Iris pigment epithelial cell (primary cell): Measurements from ENCODE around the gene SLMAP.
A peak's percentile ranks its signal among the peaks of the same experiment; 100 is the strongest.
"Not testable (repeated sequence)": the region's sequence is repeated elsewhere in the genome, so short reads cannot be mapped to it uniquely, and the experiment has no call there.

Experiments used
- DNase-seq: peaks from one replicate; pipeline ENCODE4 v3.0.0-alpha.2; 2011; ENCODE audit warnings: low read depth

SLMAP gene

GRCh38 chr3:57792198-57792597 lies 36.1 kb downstream of the SLMAP start:
- DNase-seq, result no peak

GRCh38 chr3:57793737-57794187 lies 37.7 kb downstream of the SLMAP start:
- peak; percentile 41 for DNase-seq

GRCh38 chr3:57794501-57794900 lies 38.4 kb downstream of the SLMAP start:
- DNase-seq, result no peak

GRCh38 chr3:57794951-57795350 lies 38.8 kb downstream of the SLMAP start:
- DNase-seq, result no peak

- DNase-seq, result no peak
Observed at GRCh38 chr3:57796261-57796660, 40.2 kb downstream of the SLMAP start.

GRCh38 chr3:57797701-57798487 lies 41.8 kb downstream of the SLMAP start:
- no peak for DNase-seq

- DNase-seq, result peak; percentile 86
Observed at GRCh38 chr3:57803647-57804081, 47.6 kb downstream of the SLMAP start.

GRCh38 chr3:57805266-57805665 lies 49.2 kb downstream of the SLMAP start:
- DNase-seq, result no peak

GRCh38 chr3:57805674-57806073 lies 49.6 kb downstream of the SLMAP start:
- DNase-seq, result peak; percentile 84

GRCh38 chr3:57806195-57806594 lies 50.1 kb downstream of the SLMAP start:
- not testable (repeated sequence) for DNase-seq

GRCh38 chr3:57808961-57809608 lies 53.0 kb downstream of the SLMAP start:
- DNase-seq, result no peak

GRCh38 chr3:57809609-57809968 lies 53.5 kb downstream of the SLMAP start:
- no peak for DNase-seq

GRCh38 chr3:57810048-57810447 lies 53.9 kb downstream of the SLMAP start:
- DNase-seq, result no peak

GRCh38 chr3:57810471-57811137 lies 54.5 kb downstream of the SLMAP start:
- DNase-seq, result no peak

GRCh38 chr3:57815036-57815435 lies 58.9 kb downstream of the SLMAP start:
- DNase-seq, result no peak

- DNase-seq, result no peak
Observed at GRCh38 chr3:57816471-57817095, 60.5 kb downstream of the SLMAP start.

- DNase-seq, result no peak
Observed at GRCh38 chr3:57818772-57819171, 62.7 kb downstream of the SLMAP start.

GRCh38 chr3:57820479-57820878 lies 64.4 kb downstream of the SLMAP start:
- DNase-seq, result no peak

GRCh38 chr3:57821765-57822164 lies 65.7 kb downstream of the SLMAP start:
- DNase-seq, result no peak

- no peak for DNase-seq
Observed at GRCh38 chr3:57822686-57823085, 66.6 kb downstream of the SLMAP start.

GRCh38 chr3:57825116-57825515 lies 69.0 kb downstream of the SLMAP start:
- no peak for DNase-seq

GRCh38 chr3:57826245-57826951 lies 70.3 kb downstream of the SLMAP start:
- no peak for DNase-seq
